Activated CD8-positive, alpha-beta memory T cell treated with anti-CD3 and anti-CD28 coated beads, Interleukin-2, amount 50 U/mL, for 4 hours (primary cell): ENCODE measurements around the gene CLEC18A.
"Not testable (repeated sequence)": the region's sequence is repeated elsewhere in the genome, so short reads cannot be mapped to it uniquely, and the experiment has no call there.

Experiments used
- DNase-seq: peaks from one replicate; pipeline ENCODE4 v3.0.0-alpha.2; 2020

CLEC18A gene

GRCh38 chr16:69952572-69953355, 1.6 kb downstream of the CLEC18A start:
- DNase-seq, result not testable (repeated sequence)

GRCh38 chr16:69954241-69954640, 3.1 kb downstream of the CLEC18A start:
- DNase-seq, result not testable (repeated sequence)

GRCh38 chr16:69963312-69963711, 12.2 kb downstream of the CLEC18A start:
- not testable (repeated sequence) for DNase-seq

- not testable (repeated sequence) for DNase-seq
These were observed 14.0 kb downstream of the CLEC18A start for GRCh38 chr16:69964960-69965660.

- not testable (repeated sequence) for DNase-seq
These were observed 14.5 kb downstream of the CLEC18A start for GRCh38 chr16:69965661-69966054.

- not testable (repeated sequence) for DNase-seq
These were observed 16.6 kb downstream of the CLEC18A start for GRCh38 chr16:69967688-69968087.

GRCh38 chr16:69968125-69968524, 17.0 kb downstream of the CLEC18A start:
- not testable (repeated sequence) for DNase-seq

GRCh38 chr16:69969657-69970056, 18.5 kb downstream of the CLEC18A start:
- DNase-seq, result not testable (repeated sequence)

GRCh38 chr16:69972120-69972519, 21.0 kb downstream of the CLEC18A start:
- DNase-seq, result not testable (repeated sequence)

GRCh38 chr16:69972935-69973334, 21.8 kb downstream of the CLEC18A start:
- DNase-seq, result not testable (repeated sequence)

- DNase-seq, result not testable (repeated sequence)
These were observed 34.1 kb downstream of the CLEC18A start for GRCh38 chr16:69985196-69985595.

- not testable (repeated sequence) for DNase-seq
These were observed 46.8 kb downstream of the CLEC18A start for GRCh38 chr16:69997956-69998355.

- DNase-seq, result not testable (repeated sequence)
These were observed 48.7 kb downstream of the CLEC18A start for GRCh38 chr16:69999801-70000200.

GRCh38 chr16:70003511-70003910, 52.4 kb downstream of the CLEC18A start:
- not testable (repeated sequence) for DNase-seq

- not testable (repeated sequence) for DNase-seq
These were observed 57.5 kb downstream of the CLEC18A start for GRCh38 chr16:70008604-70009003.

- not testable (repeated sequence) for DNase-seq
These were observed 59.5 kb downstream of the CLEC18A start for GRCh38 chr16:70010615-70011014.

GRCh38 chr16:70011120-70011519, 60.0 kb downstream of the CLEC18A start:
- DNase-seq, result not testable (repeated sequence)

GRCh38 chr16:70012354-70012753, 61.2 kb downstream of the CLEC18A start:
- not testable (repeated sequence) for DNase-seq

GRCh38 chr16:70012951-70013350, 61.8 kb downstream of the CLEC18A start:
- DNase-seq, result not testable (repeated sequence)
